Activated B cell treated with CpG ODN at 0.5 μM for 24 hours (primary cell): ENCODE measurements around the gene RNASE12. TPM values are rescaled to one million over a fixed set of nuclear protein-coding genes. Genes with fewer than 3 reads are reported as not detected.

Source experiments
- ATAC-seq: fragments of 200-7000 bp; cut with Tn5 transposase; one replicate; pipeline ENCODE4 v1.10.0; 2021; ENCODE audit warnings: low read depth, mild to moderate bottlenecking, moderate library complexity
- CTCF ChIA-PET: fragments of 350-600 bp; sonication (Branson Sonifier 250); formaldehyde crosslinking; loops from one replicate; lab custom pipeline; 2021; ENCODE audit warnings: antibody characterized with exemption; lab: Charles Lee
- POLR2A ChIA-PET: fragments of 350-600 bp; sonication (Branson Sonifier 250); formaldehyde crosslinking; loops from one replicate; lab custom pipeline; 2021; ENCODE audit warnings: antibody characterized with exemption; lab: Charles Lee
- DNase-seq: peaks from one replicate; pipeline ENCODE4 v3.0.0; 2022
- H3K27ac Mint-ChIP-seq: one replicate; pipeline ENCODE4 v1.8.0; 2020; ENCODE audit warnings: mixed read lengths
- H3K27me3 Mint-ChIP-seq: one replicate; pipeline ENCODE4 v1.8.0; 2021; ENCODE audit warnings: mixed read lengths
- H3K36me3 Mint-ChIP-seq: one replicate; pipeline ENCODE4 v1.8.0; 2021; ENCODE audit warnings: low read depth, mixed read lengths
- H3K4me1 Mint-ChIP-seq: one replicate; pipeline ENCODE4 v1.8.0; 2021; ENCODE audit warnings: mixed read lengths
- H3K4me3 Mint-ChIP-seq: one replicate; pipeline ENCODE4 v1.8.0; 2020; ENCODE audit warnings: mild to moderate bottlenecking, mixed read lengths
- H3K9me3 Mint-ChIP-seq: one replicate; pipeline ENCODE4 v1.8.0; 2020; ENCODE audit warnings: mixed read lengths
- CTCF ChIP-seq: fragments of 200-600 bp; IDR thresholded peaks from one replicate; pipeline ENCODE4 v1.8.0; 2022; ENCODE audit warnings: antibody characterized with exemption, mild to moderate bottlenecking
- intact Hi-C: fragments of 100-400 bp; cut with micrococcal nuclease; formaldehyde crosslinking; loops from one replicate; pipeline ENCODE4 v1.15.1; 2024
- total RNA-seq: library from RNA; stranded (reverse); gene quantifications from 2 replicates; pipeline ENCODE4 v1.2.3, GENCODE V29; 2022

Gene RNASE12
- total RNA-seq, 1 donor from 2014 or later = not detected

DNA sequence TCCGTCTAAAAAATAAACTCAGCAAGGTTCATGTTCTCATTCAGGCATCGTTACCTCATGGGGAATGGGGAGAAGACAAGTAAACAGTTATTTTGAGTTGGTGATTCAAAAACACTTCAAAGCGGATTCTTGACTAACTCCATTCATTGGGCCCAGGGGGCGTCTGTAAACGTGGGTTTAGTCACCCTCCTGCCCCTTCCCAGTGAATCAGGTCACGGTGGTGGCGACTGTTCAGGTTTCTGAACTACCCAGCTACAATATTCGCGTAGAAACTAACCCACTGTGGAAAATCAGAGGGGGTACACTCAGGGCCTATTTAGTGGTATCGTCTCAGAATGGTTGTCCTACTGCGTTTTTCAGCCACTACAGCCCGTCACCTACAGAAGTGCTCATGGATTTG, 35.1 kb upstream of the RNASE12 start:
- ATAC-seq (no peak), DNase-seq (no peak)
- peak overlapping the region; percentile 79 for H3K4me3 Mint-ChIP-seq

GRCh38 chr14:20624495-20625070, 33.4 kb upstream of the RNASE12 start:
- Mint-ChIP-seq H3K4me3 (peak overlapping the region; percentile 79), H3K36me3 (peaks cover 3% of the 10 kb centered on the region), H3K27ac (peak overlapping the region; percentile 89), H3K9me3 (no peaks in the 10 kb centered on the region), H3K27me3 (peaks cover 11% of the 10 kb centered on the region), H3K4me1 (peaks cover 70% of the 10 kb centered on the region)
- CTCF ChIA-PET = interaction anchor here (0.7 kb wide), 1 partner anchor 11 kb away, joined by 3 read pairs; no protein-coding TSS in a partner anchor
- intact Hi-C loops = loop anchor here (1.0 to 10.0 kb wide), 2 partner anchors 11 to 640 kb away; partner anchors contain the start of gene HNRNPC
- peak; percentile 69 for ATAC-seq
- POLR2A ChIA-PET = no interaction called here
- TF ChIP-seq CTCF = no peak
- DNase-seq = no peak

More for the DNA sequence above, 35.1 kb upstream of the RNASE12 start:
- H3K27ac Mint-ChIP-seq = no peak overlapping the region
- H3K27me3 Mint-ChIP-seq = peaks cover 19% of the 10 kb centered on the region
- intact Hi-C loops = loop anchor here (10.0 kb wide), 1 partner anchor 639 kb away; the partner anchor contains the start of gene HNRNPC
- H3K9me3 Mint-ChIP-seq = no peaks in the 10 kb centered on the region
- H3K4me1 Mint-ChIP-seq = peaks cover 84% of the 10 kb centered on the region
- TF ChIP-seq CTCF = no peak
- H3K36me3 Mint-ChIP-seq = peaks cover 3% of the 10 kb centered on the region
- POLR2A ChIA-PET = interaction anchor here (1.3 kb wide), 1 partner anchor 57 kb away, joined by 6 read pairs; no protein-coding TSS in a partner anchor
- CTCF ChIA-PET = interaction anchor here (0.6 kb wide), 1 partner anchor 995 kb away, joined by 3 read pairs; no protein-coding TSS in a partner anchor

DNA sequence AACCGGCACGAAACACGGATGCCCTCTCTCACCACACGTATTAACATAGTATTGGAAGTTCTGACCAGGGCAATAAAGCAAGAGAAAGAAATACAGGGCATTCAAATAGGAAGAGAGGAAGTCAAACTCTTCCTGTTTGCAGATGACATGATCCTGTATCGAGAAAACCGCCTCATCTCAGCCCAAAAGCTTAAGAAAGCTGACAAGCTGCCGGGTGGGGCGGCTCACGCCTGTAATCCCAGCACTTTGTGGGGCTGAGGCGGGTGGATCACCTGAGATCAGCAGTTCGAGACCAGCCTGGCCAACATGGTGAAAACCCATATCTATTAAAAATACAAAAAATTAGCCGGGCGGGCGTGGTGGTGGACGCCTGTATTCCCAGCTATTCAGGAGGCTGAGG, 32.6 kb upstream of the RNASE12 start:
- DNase-seq (no peak), ATAC-seq (no peak)
- intact Hi-C loops = loop anchor here (1.0 to 10.0 kb wide), 2 partner anchors 8 to 641 kb away; partner anchors contain the start of gene HNRNPC
- Mint-ChIP-seq H3K9me3 (no peaks in the 10 kb centered on the region), H3K36me3 (peaks cover 3% of the 10 kb centered on the region), H3K4me1 (peaks cover 66% of the 10 kb centered on the region), H3K4me3 (peak overlapping the region; percentile 11), H3K27me3 (peaks cover 11% of the 10 kb centered on the region), H3K27ac (no peak overlapping the region)
- CTCF ChIA-PET = interaction anchor here (0.7 to 1.6 kb wide), 2 partner anchors 10 to 14 kb away, joined by 3 to 6 read pairs; no protein-coding TSS in a partner anchor
- POLR2A ChIA-PET = no interaction called here
- TF ChIP-seq CTCF = no peak

DNA sequence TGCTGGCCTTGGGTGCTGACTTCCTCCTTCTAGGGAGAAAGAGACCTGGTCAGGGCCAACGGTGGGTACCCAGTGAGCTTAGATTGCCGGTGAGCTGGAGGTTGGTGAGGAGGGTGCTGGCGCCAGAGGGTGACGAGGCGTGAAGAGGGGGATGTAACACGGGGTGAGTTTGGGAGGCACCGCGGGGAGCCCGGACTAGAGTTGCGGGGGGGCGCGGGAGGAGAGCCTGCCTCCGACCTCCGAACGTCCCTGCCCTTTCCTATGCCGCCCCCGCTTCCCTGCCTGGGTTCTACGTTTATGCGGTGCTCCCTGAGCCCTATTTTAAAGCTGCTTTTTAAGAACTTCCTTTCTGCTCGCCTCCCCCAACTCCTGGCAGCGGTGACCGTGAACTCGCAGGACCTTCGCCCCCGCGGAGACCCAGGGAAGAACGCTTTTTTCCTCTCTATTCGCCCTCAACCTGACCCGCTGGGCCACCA, 31.7 kb upstream of the RNASE12 start:
- H3K36me3 Mint-ChIP-seq = peaks cover 3% of the 10 kb centered on the region
- DNase-seq = no peak
- ATAC-seq = peak; percentile 30
- POLR2A ChIA-PET = interaction anchor here (0.7 to 1.2 kb wide), 5 partner anchors 9 to 66 kb away, joined by 3 to 4 read pairs (median 4); partner anchors contain the start of gene ANG
- TF ChIP-seq CTCF = no peak
- peaks cover 62% of the 10 kb centered on the region for H3K4me1 Mint-ChIP-seq
- intact Hi-C loops = loop anchor here (1.0 to 10.0 kb wide), 2 partner anchors 8 to 642 kb away; partner anchors contain the start of gene HNRNPC
- peaks cover 12% of the 10 kb centered on the region for H3K27me3 Mint-ChIP-seq
- H3K27ac Mint-ChIP-seq = peak overlapping the region; percentile 63
- CTCF ChIA-PET = interaction anchor here (0.8 to 1.6 kb wide), 4 partner anchors 9 to 295 kb away, joined by 3 to 6 read pairs (median 4); no protein-coding TSS in a partner anchor
- no peaks in the 10 kb centered on the region for H3K9me3 Mint-ChIP-seq
- peak overlapping the region; percentile 78 for H3K4me3 Mint-ChIP-seq
